Panc1 (cell line): ENCODE data around the gene CLIP4. TPM values are rescaled to one million over a fixed set of nuclear protein-coding genes. Genes with fewer than 3 reads are reported as not detected.
A peak's percentile ranks its signal among the peaks of the same experiment; 100 is the strongest.

Experiments used
- ATAC-seq: fragments of 200-7000 bp; cut with Tn5 transposase; 2 replicates; pipeline ENCODE4 v1.9.1; 2020; ENCODE audit warnings: mild to moderate bottlenecking, moderate library complexity
- Bru-seq: library from RNA; stranded (reverse); fragments of 400-500 nt; gene quantifications from one replicate; lab custom pipeline; 2021; lab: Mats Ljungman, UMichigan
- BruChase-seq, 2 experiments: library from RNA; stranded (reverse); fragments of 400-500 nt; gene quantifications; one replicate each; lab custom pipeline; 2021; lab: Mats Ljungman, UMichigan
- BruUV-seq: library from RNA; stranded (reverse); fragments of 400-500 nt; replicated peaks from 2 replicates; lab custom pipeline; 2021; lab: Mats Ljungman, UMichigan
- CTCF ChIA-PET: fragments of 300-600 bp; sonication (Branson Sonifier 250); formaldehyde crosslinking; loops from one replicate; lab custom pipeline; 2022; ENCODE audit warnings: antibody characterized with exemption; lab: Charles Lee
- POLR2A ChIA-PET: fragments of 300-600 bp; sonication (Branson Sonifier 250); formaldehyde crosslinking; loops from one replicate; lab custom pipeline; 2022; ENCODE audit warnings: antibody characterized with exemption; lab: Charles Lee
- DNase-seq: peaks from one replicate; pipeline ENCODE4 v3.0.0-alpha.2; 2010; ENCODE audit warnings: low read depth, low spot score
- H3K27ac ChIP-seq: 2 replicates; pipeline ENCODE4 v1.5.1; 2011; ENCODE audit warnings: mild to moderate bottlenecking, low read length, inconsistent platforms
- H3K27me3 ChIP-seq: fragments of 200-500 bp; sonication (Bioruptor generic); 2 replicates; pipeline ENCODE4 v1.6.0; 2014; ENCODE audit warnings: low read length, inconsistent platforms; ENCODE audit not compliant: control insufficient read depth, insufficient read depth
- H3K36me3 ChIP-seq: fragments of 200-500 bp; sonication (Bioruptor generic); 2 replicates; pipeline ENCODE4 v1.5.1; 2014; ENCODE audit warnings: inconsistent platforms, mild to moderate bottlenecking, low read length, moderate library complexity; ENCODE audit not compliant: control insufficient read depth, insufficient read depth
- H3K4me1 ChIP-seq: 2 replicates; pipeline ENCODE4 v1.5.1; 2011; ENCODE audit warnings: inconsistent platforms, mild to moderate bottlenecking, low read length, moderate library complexity; ENCODE audit not compliant: control insufficient read depth, insufficient read depth
- H3K4me3 ChIP-seq, 2 experiments: 2 replicates each; pipeline ENCODE4 v1.5.1; 2011 to 2012; ENCODE audit warnings: low read depth in 2 of 2, low read length in 2 of 2, mild to moderate bottlenecking in 2 of 2, inconsistent platforms in 1 of 2, moderate library complexity in 1 of 2
- H3K9me3 ChIP-seq: fragments of 200-500 bp; sonication (Bioruptor generic); 2 replicates; pipeline ENCODE4 v1.5.1; 2014; ENCODE audit warnings: low read depth, mild to moderate bottlenecking, inconsistent platforms, low read length, moderate library complexity; ENCODE audit not compliant: control insufficient read depth, insufficient read depth
- POLR2AphosphoS5 ChIP-seq: IDR thresholded peaks from 2 replicates; pipeline ENCODE4 v1.6.1; 2012; ENCODE audit warnings: mild to moderate bottlenecking, low read depth, low read length, moderate library complexity
- SIN3A ChIP-seq: IDR thresholded peaks from 2 replicates; pipeline ENCODE4 v1.6.1; 2012; ENCODE audit warnings: low read depth, mild to moderate bottlenecking, low read length, moderate library complexity, borderline replicate concordance; ENCODE audit not compliant: insufficient read depth
- TCF7L2 ChIP-seq: IDR thresholded peaks from 2 replicates; pipeline ENCODE4 v1.6.1; 2011; ENCODE audit warnings: mild to moderate bottlenecking, low read depth, low read length, inconsistent platforms
- in situ Hi-C: cut with HindIII; loops from 2 replicates; pipeline ENCODE4 v1.10.0; 2016; ENCODE audit warnings: low sequenced_read_pairs, low pct_unique_long_range_greater_than_20kb
- intact Hi-C: fragments of 100-400 bp; cut with micrococcal nuclease; formaldehyde crosslinking; loops from one replicate; pipeline ENCODE4 v1.10.0; 2022; ENCODE audit not compliant: unreplicated experiment
- long read RNA-seq: library from polyadenylated mRNA; unstranded; transcript quantifications from one replicate; pipeline ENCODE4 v2.0.0, GENCODE V29; 2021; ENCODE audit not compliant: unreplicated experiment
- polyA plus RNA-seq: library from polyadenylated mRNA; unstranded; fragments of >200 nt; gene quantifications from one replicate; pipeline ENCODE4 v1.2.1, GENCODE V29; 2012; ENCODE audit warnings: missing spikeins; ENCODE audit not compliant: insufficient read length
- total RNA-seq: library from RNA; stranded (reverse); gene quantifications from one replicate; pipeline ENCODE4 v1.2.1, GENCODE V29; 2021; ENCODE audit not compliant: unreplicated experiment
- TF ChIP-seq, protein P1 (sequence below): fragments of 450-650 bp; IDR thresholded peaks from 2 replicates; pipeline ENCODE4 v1.5.1; 2017; ENCODE audit warnings: mild to moderate bottlenecking
- TF ChIP-seq, protein P2 (sequence below), 2 experiments: IDR thresholded peaks; 2 replicates each; pipeline ENCODE4 v1.6.1; 2011 to 2012; ENCODE audit warnings: low read depth in 2 of 2, control low read depth in 1 of 2, low read length in 1 of 2, mild to moderate bottlenecking in 1 of 2, moderate library complexity in 1 of 2; ENCODE audit not compliant: insufficient read depth in 1 of 2

The CLIP4 gene, protein sequence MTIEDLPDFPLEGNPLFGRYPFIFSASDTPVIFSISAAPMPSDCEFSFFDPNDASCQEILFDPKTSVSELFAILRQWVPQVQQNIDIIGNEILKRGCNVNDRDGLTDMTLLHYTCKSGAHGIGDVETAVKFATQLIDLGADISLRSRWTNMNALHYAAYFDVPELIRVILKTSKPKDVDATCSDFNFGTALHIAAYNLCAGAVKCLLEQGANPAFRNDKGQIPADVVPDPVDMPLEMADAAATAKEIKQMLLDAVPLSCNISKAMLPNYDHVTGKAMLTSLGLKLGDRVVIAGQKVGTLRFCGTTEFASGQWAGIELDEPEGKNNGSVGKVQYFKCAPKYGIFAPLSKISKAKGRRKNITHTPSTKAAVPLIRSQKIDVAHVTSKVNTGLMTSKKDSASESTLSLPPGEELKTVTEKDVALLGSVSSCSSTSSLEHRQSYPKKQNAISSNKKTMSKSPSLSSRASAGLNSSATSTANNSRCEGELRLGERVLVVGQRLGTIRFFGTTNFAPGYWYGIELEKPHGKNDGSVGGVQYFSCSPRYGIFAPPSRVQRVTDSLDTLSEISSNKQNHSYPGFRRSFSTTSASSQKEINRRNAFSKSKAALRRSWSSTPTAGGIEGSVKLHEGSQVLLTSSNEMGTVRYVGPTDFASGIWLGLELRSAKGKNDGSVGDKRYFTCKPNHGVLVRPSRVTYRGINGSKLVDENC
- total RNA-seq, result 43.0 TPM
- polyA plus RNA-seq, result 15.2 TPM
- Bru-seq, nascent RNA, result percentile 88 among the genes with signal in this experiment
- BruChase-seq, experiment 1, labeled RNA remaining after a 2-hour chase, result percentile 90 among the genes with signal in this experiment
- percentile 84 among the genes with signal in this experiment for BruChase-seq, experiment 2, labeled RNA remaining after a 6-hour chase
- long read RNA-seq, full-length matches to known transcripts, result 99 of 155 reads
- long read RNA-seq, partial matches to known transcripts, result 32 of 155 reads
- long read RNA-seq, other reads (novel, unspliced or antisense), result 24 of 155 reads

DNA sequence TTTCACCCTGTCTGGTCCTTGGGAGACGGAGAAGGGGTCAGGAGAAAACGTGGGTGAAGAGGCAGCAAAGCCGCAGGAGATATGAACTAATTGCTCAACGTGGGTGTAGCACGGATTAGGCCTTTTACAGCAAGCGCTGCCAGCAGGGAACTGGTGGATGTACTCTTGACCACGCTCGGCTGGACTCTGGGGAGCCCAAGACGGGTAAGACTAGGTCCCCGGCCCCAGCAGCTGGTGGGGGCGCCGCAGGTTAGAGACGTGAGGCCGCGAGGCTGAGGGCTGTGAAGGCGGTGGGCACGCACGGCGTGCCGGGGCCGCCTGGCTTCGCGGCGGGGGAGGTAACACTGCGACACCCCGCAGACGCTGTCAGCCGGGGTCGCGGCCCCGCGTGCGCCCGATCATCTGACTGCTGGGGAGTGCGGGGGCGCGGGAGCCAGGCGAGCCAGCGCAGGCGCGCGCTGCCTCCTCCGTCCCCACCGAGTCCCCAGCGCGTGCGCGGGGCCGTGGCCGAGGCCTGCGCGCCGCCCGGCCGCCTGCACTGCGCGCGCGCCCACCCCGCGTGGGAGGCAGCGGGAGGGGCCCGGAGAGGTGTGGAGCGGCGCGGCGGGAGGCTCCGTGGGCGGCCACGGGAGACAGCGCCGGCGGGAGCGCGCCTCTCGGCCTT lies at the start of gene CLIP4:
CLIP4 (plus strand) TSS at position 470 of the 664 bp plus-strand sequence. CDS start 5,974 bp downstream, outside the sequence.
- intact Hi-C loops, result no loop called here
- in situ Hi-C loops, result no loop called here
- no TSS peak for BruUV-seq
- Histone ChIP-seq H3K9me3 (no peaks in the 10 kb centered on the region), H3K27ac (peak within 1 kb of the TSS; percentile 98), H3K4me1 (peaks cover 56% of the 10 kb centered on the region), H3K36me3 (no peaks in the 10 kb centered on the region), H3K4me3 (peak within 1 kb of the TSS; percentile 70 to 83), H3K27me3 (no peaks in the 10 kb centered on the region)
- TF ChIP-seq, protein P1, sequence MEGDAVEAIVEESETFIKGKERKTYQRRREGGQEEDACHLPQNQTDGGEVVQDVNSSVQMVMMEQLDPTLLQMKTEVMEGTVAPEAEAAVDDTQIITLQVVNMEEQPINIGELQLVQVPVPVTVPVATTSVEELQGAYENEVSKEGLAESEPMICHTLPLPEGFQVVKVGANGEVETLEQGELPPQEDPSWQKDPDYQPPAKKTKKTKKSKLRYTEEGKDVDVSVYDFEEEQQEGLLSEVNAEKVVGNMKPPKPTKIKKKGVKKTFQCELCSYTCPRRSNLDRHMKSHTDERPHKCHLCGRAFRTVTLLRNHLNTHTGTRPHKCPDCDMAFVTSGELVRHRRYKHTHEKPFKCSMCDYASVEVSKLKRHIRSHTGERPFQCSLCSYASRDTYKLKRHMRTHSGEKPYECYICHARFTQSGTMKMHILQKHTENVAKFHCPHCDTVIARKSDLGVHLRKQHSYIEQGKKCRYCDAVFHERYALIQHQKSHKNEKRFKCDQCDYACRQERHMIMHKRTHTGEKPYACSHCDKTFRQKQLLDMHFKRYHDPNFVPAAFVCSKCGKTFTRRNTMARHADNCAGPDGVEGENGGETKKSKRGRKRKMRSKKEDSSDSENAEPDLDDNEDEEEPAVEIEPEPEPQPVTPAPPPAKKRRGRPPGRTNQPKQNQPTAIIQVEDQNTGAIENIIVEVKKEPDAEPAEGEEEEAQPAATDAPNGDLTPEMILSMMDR, result no peak
- TF ChIP-seq TCF7L2 (no peak), POLR2AphosphoS5 (no peak), SIN3A (no peak; the same call in 1 of the 2 replicates)
- TF ChIP-seq, protein P2, sequence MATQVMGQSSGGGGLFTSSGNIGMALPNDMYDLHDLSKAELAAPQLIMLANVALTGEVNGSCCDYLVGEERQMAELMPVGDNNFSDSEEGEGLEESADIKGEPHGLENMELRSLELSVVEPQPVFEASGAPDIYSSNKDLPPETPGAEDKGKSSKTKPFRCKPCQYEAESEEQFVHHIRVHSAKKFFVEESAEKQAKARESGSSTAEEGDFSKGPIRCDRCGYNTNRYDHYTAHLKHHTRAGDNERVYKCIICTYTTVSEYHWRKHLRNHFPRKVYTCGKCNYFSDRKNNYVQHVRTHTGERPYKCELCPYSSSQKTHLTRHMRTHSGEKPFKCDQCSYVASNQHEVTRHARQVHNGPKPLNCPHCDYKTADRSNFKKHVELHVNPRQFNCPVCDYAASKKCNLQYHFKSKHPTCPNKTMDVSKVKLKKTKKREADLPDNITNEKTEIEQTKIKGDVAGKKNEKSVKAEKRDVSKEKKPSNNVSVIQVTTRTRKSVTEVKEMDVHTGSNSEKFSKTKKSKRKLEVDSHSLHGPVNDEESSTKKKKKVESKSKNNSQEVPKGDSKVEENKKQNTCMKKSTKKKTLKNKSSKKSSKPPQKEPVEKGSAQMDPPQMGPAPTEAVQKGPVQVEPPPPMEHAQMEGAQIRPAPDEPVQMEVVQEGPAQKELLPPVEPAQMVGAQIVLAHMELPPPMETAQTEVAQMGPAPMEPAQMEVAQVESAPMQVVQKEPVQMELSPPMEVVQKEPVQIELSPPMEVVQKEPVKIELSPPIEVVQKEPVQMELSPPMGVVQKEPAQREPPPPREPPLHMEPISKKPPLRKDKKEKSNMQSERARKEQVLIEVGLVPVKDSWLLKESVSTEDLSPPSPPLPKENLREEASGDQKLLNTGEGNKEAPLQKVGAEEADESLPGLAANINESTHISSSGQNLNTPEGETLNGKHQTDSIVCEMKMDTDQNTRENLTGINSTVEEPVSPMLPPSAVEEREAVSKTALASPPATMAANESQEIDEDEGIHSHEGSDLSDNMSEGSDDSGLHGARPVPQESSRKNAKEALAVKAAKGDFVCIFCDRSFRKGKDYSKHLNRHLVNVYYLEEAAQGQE (IDR thresholded peaks at IDR 0.05; ENCODE audit: insufficient read depth in 1 of 2, low read depth in 2 of 2, low read length in 1 of 2), result no peak
- ChIA-PET CTCF (interaction anchor here (0.6 kb wide), 1 partner anchor 134 kb away, joined by 18 read pairs; the partner anchor contains the start of gene TOGARAM2), POLR2A (interaction anchor here (1.0 kb wide), 1 partner anchor 28 kb away, joined by 3 read pairs; no protein-coding TSS in a partner anchor)
- ATAC-seq, result peak; percentile 71
- no peak for DNase-seq

DNA sequence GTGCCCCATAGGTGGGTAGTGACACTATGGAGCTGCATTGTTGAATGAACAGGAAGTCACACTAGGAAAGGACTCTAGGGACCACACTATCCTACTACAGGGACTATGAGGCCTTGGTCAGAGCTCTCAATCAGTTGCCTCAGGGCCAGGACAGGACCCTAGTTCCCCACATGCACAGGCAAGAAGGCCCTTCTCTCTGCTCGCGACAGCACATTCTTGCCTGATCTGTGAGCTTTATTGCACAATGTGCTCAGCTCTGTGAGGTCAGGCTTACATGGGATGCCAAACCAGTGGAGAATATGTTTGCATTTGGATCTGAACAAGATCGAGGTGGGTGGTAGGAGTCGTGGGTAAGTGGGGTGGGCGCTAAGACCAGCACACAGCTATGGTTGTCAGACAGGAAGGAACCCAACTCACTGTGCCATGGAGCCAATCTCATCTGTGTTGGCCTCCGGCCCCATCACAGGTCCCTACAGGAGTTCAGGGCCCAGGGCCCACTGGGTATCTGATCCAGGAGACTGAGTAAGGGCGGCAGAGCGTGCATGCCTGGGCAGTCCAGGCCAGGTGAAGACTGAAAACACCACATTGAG lies 48.8 kb upstream of the CLIP4 start:
- Histone ChIP-seq H3K27me3 (no peaks in the 10 kb centered on the region), H3K4me1 (no peaks in the 10 kb centered on the region), H3K36me3 (no peaks in the 10 kb centered on the region), H3K27ac (no peak overlapping the region), H3K9me3 (no peaks in the 10 kb centered on the region), H3K4me3 (no peak overlapping the region)
- no peak for DNase-seq
- intact Hi-C loops, result no loop called here
- ChIA-PET POLR2A (no interaction called here), CTCF (no interaction called here)
- no peak for ATAC-seq
- in situ Hi-C loops, result no loop called here
- no TSS peak for BruUV-seq
- TF ChIP-seq, protein P1, result no peak
- no peak for TF ChIP-seq SIN3A
- no peak for TF ChIP-seq POLR2AphosphoS5
- no peak for TF ChIP-seq TCF7L2
- TF ChIP-seq, protein P2 (IDR thresholded peaks at IDR 0.05; ENCODE audit: insufficient read depth in 1 of 2, low read depth in 2 of 2, low read length in 1 of 2), result no peak
